GM18526 (cell line): ENCODE data around the gene AP1AR.

ENCODE experiments used
- POLR2A ChIP-seq: IDR thresholded peaks from 3 replicates; pipeline ENCODE4 v1.6.1; 2011; ENCODE audit not compliant: insufficient read length; ENCODE audit errors: extremely low read depth

AP1AR gene

GRCh38 chr4:112213856-112214255, 17.7 kb upstream of the AP1AR start:
- no peak for TF ChIP-seq POLR2A

DNA sequence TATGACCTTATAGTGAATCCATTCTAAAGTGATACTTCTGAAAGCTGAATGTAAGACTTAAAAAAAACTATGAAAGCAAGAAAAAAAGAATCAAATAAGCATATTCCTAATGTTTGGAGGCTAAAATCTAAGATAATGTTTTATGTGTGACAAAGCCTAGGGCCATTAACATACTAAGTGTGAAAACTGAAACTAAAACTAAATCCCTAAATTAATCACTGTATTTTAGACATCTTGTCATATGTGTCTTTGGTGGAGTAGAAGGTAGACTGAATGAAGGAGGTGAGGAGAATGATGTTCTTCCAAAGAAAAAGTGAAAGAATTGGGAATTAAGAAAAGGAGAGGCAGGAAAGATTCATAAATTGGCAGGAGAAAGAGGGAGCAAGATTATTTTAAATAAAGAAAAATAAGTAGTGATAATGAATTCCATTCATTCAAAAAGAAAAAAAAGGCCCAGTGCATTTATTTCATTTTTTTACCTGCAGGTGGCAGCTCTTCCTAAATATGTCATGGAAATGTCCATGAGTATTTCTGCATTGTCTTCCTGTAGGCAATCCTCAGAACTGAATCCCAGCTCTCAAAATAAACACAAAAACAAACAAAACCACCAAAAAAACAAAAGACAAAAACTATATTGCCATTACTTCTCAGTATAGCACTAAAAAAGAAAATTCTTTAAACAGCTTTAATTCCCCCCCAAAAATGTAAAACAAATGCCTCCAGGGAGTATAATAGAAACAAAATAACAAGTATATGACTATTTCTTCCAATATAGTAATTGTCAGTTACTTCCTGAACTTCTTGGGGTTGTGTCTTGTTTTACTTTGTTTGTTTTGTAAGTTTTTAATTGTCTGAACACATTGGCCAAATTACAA, 17.0 kb upstream of the AP1AR start:
- TF ChIP-seq POLR2A = no peak

DNA sequence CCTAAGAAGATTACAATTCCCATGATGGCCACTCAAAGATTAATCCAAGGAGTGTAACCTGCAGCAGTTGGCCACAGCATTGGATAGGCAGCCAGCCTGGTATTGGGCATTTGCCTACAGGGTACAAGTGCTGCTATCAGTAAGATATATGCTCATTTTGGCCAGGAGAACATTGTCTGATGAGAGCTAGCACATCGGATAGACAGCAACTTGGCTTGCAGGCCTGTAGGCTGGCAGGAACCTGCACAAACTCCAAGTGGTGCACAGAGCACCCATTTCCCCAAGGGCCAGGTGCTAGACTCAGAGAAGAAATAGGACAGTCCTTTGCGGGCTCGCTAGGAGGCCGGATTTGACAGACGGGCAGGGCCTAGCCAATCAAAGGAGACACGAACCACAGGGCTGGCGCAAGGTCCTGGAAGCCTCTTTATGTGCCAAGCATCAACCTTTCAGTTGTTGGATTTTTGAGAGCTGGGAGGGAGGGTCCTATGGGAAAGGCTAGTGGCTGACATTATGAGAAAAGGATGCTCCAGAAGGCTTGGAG, 11.7 kb upstream of the AP1AR start:
- TF ChIP-seq POLR2A = no peak

GRCh38 chr4:112222219-112222955, 9.2 kb upstream of the AP1AR start:
- no peak for TF ChIP-seq POLR2A

- no peak for TF ChIP-seq POLR2A
Measured at GRCh38 chr4:112225157-112225556, 6.4 kb upstream of the AP1AR start.

GRCh38 chr4:112230879-112231778, 458 bp upstream of the AP1AR start:
- no peak for TF ChIP-seq POLR2A

GRCh38 chr4:112234952-112235609, 3.5 kb downstream of the AP1AR start:
- no peak for TF ChIP-seq POLR2A

DNA sequence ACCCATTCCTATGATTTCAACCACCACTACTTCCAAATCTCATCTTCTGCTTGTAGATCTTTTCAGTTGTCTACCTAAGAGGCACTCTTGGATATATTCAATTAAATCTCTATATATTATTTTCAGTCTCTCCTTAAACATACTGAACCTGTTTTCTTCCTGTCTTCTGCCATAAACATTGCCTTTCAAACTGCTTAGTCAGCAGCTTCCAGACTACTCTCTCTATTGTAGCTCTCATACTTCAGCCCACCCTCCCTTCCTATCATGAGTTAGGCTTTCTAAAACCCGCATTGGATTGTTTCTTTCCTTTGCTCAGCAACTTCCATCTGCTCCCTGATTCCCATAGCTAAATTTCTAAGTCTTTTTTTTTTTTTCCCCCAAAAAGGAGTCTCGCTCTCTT, 4.5 kb downstream of the AP1AR start:
- TF ChIP-seq POLR2A = no peak

DNA sequence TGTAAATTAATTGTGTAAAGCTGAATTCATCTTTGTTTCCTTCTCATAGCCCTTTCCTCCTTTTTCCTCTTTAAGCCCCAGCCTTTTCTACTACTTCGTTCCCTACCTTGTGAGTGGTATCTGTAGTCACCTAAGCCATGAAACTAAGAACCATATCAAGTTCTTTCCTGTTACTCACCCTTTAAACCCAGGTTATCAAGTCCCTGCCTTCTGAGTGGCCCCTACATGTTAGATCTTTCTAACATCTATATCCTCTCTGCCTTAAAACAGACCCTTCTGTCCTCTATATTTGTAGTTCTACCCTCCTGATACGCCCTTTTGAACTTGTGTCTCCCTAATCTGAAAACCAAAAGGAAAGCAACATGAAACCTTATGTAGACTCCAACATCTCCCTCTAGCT, 7.2 kb downstream of the AP1AR start:
- no peak for TF ChIP-seq POLR2A

GRCh38 chr4:112245383-112245782, 13.8 kb downstream of the AP1AR start:
- TF ChIP-seq POLR2A = no peak

GRCh38 chr4:112247021-112247420, 15.4 kb downstream of the AP1AR start:
- no peak for TF ChIP-seq POLR2A

GRCh38 chr4:112251019-112251643, 19.5 kb downstream of the AP1AR start:
- no peak for TF ChIP-seq POLR2A

DNA sequence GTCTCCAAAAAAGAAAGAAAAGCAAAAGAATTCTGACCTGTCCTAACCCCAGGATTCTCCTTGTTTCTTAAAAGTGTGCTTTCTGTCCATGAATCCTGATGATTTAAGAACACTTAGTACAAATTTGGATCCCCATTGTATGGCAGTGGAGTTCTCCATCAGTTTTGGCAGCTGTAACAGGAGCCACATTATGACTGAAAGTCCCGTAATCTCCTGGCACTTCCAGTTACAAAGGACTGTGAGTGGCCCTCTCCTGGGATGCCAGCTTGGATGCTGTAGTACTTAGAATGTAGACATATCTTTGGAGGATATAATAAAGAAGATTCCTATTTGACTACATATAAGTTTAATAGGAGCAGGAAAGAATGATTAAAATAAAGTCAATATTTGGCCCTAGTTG, 20.6 kb downstream of the AP1AR start:
- TF ChIP-seq POLR2A = no peak

DNA sequence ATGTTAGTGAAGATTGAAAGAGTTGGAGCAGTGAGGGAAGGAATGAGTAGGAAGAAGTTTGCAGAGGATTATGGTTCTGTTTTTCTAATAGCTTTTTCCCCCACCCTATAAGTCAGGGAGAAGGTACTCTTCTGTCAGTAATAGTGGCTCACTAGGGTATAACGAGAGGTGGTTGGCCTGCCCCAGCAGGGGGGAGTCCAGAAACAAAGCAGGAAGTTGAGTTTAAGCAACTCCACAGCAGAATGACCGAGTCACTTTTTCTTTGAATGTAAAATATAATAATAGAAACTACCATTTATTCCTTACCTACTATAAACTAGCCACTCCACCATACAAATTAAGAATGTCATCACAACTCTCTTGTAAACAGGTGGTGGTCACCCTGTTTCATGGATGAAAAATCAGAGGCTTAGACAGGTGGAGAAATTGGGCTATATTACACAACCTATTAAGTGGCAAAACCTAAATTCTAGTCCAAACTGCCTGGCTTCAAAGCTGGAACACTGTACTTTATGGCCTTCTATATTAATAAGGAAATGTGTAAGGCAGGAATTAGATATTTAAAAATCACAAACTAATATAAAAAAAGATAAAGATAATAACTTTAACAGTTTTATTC, 21.9 kb downstream of the AP1AR start:
- no peak for TF ChIP-seq POLR2A

- no peak for TF ChIP-seq POLR2A
Measured at GRCh38 chr4:112257098-112257497, 25.5 kb downstream of the AP1AR start.
